ENCODE measurements around the gene ANKRD9. TPM values are rescaled to one million over a fixed set of nuclear protein-coding genes. Genes with fewer than 3 reads are reported as not detected.
"Not testable (repeated sequence)": the region's sequence is repeated elsewhere in the genome, so short reads cannot be mapped to it uniquely, and the experiment has no call there.

ANKRD9 gene, protein sequence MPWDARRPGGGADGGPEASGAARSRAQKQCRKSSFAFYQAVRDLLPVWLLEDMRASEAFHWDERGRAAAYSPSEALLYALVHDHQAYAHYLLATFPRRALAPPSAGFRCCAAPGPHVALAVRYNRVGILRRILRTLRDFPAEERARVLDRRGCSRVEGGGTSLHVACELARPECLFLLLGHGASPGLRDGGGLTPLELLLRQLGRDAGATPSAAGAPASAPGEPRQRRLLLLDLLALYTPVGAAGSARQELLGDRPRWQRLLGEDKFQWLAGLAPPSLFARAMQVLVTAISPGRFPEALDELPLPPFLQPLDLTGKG
- total RNA-seq: 10 to 100 TPM in 1 of 3 donors, 1 to 10 TPM in 2; 6.7 to 11.0 (median 8.7) TPM

DNA sequence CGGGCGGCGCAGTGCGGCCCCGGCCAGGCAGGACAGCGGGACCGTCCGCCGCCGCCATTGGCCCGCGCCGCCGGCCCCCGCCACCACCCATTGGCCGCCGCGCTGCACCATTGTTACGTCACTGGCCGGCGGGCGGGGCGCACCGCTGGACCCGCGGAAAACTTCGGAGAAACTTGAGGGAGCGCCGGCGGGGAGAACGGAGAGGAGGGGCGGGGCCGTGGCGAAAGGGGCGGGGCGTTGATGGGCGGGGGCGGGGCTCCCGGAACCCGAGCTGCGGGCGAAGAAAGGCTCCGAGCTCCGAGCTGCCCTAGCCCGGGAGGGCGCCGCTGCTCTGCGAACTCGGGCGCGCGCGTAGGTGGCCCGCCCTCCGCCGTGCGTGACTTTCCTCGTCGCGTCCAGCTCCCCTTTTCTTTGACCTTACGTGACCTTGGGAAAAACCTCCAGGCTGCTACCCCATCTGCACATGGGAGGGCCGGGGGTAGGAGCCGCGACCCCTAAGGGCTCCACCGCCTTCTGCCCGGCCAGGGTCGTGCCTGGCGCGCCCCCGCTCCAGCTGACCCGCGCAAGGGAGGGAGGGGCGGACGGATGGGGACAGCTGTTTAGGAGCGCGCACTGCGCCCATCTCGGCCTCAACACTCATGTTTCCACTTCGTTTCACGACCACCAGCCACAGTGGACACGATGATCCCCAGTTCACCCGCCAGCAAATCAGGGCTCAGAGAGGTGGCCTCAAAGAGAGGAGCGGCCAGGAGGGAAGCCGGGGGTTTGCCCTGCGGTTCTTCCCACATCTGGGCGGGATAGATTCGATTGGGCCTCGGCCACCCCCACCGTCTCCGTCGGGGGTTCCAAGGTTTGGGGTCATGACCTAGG, at the start of gene ANKRD9:
Gene ANKRD9 (minus strand): TSS at position 31 of the 870 bp plus-strand sequence. CDS start 1,887 bp downstream, outside the sequence.
- peak; percentile 84 to 86 for ATAC-seq
- peaks cover 2% of the 10 kb centered on the region for H3K27me3 Mint-ChIP-seq (ENCODE audit: low read depth)
- H3K36me3 Mint-ChIP-seq (ENCODE audit: insufficient read depth): no peaks in the 10 kb centered on the region
- H3K4me1 Mint-ChIP-seq (ENCODE audit: low read depth): peaks cover 12% of the 10 kb centered on the region
- DNase-seq: peak; percentile 87
- peak within 1 kb of the TSS; percentile 79 for H3K4me3 Mint-ChIP-seq
- no peaks in the 10 kb centered on the region for H3K9me3 Mint-ChIP-seq

DNA sequence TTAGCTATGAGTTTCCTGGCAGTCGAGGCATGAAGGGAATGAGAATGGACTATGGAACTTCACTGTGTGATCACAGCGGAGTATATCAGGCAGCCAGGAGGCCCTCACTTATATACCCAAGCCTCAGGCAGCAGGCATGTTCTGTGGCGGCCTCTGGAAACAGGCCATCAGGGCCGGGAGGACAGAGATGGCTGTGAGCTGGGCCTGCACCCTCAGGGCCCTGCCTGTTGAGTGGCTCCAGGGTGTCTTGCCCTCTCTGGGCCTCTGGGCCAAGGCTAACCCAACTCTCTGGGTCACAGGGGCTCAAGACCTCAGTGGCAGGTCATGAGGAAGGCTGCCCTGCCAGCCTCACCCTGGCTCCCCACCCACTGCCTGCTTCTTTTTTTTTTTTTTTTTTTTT, 49.0 kb upstream of the ANKRD9 start:
- ATAC-seq (no peak), DNase-seq (no peak)
- no peaks in the 10 kb centered on the region for H3K9me3 Mint-ChIP-seq
- H3K27me3 Mint-ChIP-seq (ENCODE audit: low read depth): no peaks in the 10 kb centered on the region
- peaks cover 3% of the 10 kb centered on the region for H3K4me1 Mint-ChIP-seq (ENCODE audit: low read depth)
- H3K4me3 Mint-ChIP-seq: no peak overlapping the region
- no peaks in the 10 kb centered on the region for H3K36me3 Mint-ChIP-seq (ENCODE audit: insufficient read depth)

DNA sequence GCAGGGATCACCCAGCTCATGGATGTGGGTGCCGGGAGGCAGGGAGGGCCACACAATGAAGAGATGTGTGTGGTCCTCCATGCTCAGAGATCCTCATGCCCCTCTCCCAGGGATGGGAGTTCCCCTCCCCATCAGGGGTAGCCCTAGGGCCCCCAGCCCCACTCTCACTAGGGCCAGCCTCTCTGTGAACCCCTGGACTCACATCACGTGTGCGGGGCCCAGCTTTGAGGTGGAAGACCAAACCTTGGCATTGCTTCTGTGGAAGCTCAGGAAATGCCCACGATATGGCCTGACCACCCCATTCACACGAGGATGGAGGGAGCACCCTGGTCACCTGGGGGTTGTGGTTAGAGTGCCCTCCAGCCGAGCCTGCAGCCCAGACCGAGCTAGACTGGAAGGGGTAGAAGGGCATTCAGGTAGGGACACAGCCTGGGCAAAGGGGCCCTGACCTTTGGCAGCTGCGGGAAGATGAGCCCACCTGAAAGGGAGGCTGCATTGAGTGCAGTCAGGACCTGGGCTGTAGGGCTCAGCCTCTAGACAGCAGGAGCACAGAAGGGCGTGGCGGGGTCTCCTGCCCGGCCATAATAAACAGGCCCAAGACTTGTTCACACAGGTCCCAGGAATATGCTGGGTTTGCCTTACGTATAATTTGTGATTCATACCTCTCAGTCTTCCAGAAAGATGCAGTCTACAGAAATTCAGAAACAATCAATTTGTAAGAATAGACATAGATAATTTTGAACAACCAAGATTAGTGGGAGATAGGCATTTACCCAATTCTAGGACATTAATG, 48.1 kb upstream of the ANKRD9 start:
- ATAC-seq (no peak), DNase-seq (no peak)
- H3K27me3 Mint-ChIP-seq (ENCODE audit: low read depth): no peaks in the 10 kb centered on the region
- H3K4me3 Mint-ChIP-seq: no peak overlapping the region
- no peaks in the 10 kb centered on the region for H3K9me3 Mint-ChIP-seq
- no peaks in the 10 kb centered on the region for H3K36me3 Mint-ChIP-seq (ENCODE audit: insufficient read depth)
- H3K4me1 Mint-ChIP-seq (ENCODE audit: low read depth): peaks cover 3% of the 10 kb centered on the region

DNA sequence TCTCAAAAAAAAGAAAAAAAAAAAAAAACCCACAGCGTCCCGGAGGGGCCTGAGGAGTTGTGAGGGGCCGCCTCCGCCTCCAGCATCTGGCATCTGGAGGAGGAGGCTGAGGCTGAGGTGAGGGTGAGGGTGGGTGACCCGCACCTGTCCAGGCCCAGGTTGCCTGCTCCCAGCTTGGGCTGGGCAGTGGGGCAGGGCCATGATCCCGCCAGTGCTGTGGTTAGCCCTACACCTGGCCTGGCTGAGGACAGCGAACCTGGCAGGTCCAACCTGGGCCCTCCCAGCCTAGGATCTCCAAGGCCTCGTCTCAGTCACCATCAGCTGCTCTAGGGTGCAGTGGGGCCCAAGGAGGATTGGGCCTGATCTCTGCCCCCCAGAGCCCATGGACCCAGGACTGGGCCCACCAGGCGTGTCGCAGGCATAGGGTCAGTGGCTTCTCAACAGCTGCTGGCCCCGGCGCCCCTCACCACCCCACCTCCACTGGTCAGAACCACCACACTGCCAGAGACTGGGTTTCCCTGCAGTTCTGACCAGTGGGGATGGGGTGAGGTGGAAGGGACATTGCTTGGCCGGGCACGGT, 46.6 kb upstream of the ANKRD9 start:
- no peaks in the 10 kb centered on the region for H3K27me3 Mint-ChIP-seq (ENCODE audit: low read depth)
- no peaks in the 10 kb centered on the region for H3K9me3 Mint-ChIP-seq
- no peak overlapping the region for H3K4me3 Mint-ChIP-seq
- no peak for DNase-seq
- no peak for ATAC-seq
- no peaks in the 10 kb centered on the region for H3K36me3 Mint-ChIP-seq (ENCODE audit: insufficient read depth)
- H3K4me1 Mint-ChIP-seq (ENCODE audit: low read depth): peaks cover 3% of the 10 kb centered on the region

DNA sequence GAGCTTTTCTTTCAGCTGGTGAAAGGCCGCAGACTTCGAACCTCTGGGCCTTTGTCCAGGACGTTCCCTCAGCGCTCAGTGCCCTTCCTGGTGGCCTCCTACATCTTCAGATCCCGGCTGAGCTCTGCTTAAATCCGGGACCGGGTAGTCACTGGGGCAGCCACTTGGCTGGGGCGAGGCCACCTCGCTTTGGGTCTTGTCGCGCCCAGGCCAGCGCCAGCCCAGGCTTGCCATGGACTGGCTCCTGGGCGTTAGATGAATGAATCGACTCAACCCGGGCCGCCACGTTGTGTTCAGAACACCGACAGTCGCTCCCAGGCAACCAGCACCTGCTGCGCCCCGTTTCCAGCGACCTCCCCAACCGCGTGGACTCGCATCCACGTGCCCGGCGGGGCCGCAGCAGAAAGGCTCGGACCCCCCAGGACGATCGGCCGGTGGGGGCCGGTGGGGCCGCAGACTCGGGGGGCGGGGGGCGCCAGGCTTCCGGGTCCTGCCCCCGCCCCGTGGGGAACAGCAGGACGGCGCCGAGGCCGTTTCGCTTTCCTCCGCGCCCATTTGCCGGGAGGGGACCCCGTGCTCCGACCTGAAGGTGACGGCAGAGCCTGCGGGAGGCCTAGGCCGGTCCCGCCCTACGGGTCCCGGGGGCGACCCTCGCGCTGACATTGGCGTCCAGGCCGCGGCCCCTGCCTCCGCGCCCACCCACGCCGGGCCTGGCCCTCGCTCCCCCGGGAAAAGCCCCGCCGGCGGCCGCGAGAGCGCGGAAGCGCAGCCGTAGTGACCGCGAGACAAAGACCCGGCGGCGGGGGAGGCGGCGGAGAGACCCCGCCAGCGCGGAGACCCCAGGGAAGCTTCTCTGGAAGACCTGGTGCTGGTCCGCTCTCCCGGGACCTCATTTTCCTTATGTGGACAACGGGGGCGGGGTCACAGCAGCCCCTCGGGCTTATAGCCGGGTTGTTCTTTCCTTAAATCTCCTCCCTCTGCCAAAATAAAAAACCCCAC, 45.5 kb upstream of the ANKRD9 start:
- peaks cover 3% of the 10 kb centered on the region for H3K4me1 Mint-ChIP-seq (ENCODE audit: low read depth)
- DNase-seq: peak; percentile 44
- H3K27me3 Mint-ChIP-seq (ENCODE audit: low read depth): peaks cover 3% of the 10 kb centered on the region
- no peaks in the 10 kb centered on the region for H3K36me3 Mint-ChIP-seq (ENCODE audit: insufficient read depth)
- H3K9me3 Mint-ChIP-seq: no peaks in the 10 kb centered on the region
- peak; percentile 88 for ATAC-seq
- peak overlapping the region; percentile 73 for H3K4me3 Mint-ChIP-seq

DNA sequence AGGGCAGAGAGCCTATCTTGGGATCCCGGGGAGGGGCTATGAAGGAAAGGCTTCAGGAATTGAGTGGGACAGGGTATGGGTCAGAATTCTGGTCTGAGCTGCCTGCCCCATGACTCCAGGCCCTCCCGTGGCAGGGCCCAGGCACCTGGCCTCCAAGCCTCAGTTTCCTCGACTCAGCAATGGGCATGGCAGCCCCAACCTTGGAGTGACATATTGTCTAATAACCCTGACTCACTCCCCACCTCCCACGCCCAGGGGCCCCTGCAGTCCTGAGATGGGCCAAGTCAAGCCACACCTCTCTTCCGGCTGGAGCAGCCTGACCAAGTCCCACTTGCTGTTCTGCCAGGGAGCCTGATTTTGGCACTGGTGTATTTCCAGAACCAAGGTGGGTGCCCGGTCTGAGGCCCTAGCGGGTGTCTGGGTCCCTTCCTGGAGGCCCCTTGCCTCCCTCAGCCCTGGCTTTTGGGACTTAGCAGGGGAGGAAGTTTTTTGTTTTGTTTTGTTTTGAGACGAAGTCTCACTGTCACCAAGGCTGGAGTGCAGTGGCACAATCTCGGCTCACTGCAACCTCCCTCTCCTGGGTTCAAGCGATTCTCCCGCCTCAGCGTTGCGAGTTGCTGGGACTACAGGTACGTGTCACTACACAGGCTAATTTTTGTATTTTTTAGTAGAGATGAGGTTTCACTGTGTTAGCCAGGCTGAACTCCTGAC, 42.6 kb upstream of the ANKRD9 start:
- no peak for ATAC-seq

DNA sequence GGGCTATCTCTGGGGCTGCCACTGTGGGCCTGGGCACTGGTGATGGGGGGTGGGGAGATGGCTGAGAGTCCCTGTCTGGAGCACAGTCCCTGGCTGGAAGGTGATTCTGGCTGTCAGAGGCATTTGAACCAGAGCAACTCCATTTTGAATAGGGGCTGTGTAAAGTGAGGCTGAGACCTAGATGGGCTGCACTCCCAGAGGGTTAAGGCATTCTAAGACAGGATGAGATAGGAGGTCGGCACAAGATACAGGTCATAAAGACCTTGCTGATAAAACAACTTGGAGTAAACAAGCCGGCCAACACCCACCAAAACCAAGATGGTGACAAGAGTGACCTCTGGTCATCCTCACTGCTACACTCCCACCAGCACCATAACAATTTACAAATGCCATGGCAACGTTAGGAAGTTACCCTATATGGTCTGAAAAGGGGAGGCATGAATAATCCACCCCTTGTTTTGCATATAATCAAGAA, 41.4 kb upstream of the ANKRD9 start:
- H3K9me3 Mint-ChIP-seq; H3K36me3 Mint-ChIP-seq (ENCODE audit: insufficient read depth); H3K4me3 Mint-ChIP-seq; DNase-seq; H3K4me1 Mint-ChIP-seq (ENCODE audit: low read depth); ATAC-seq: not testable (repeated sequence)
- peaks cover 17% of the 10 kb centered on the region for H3K27me3 Mint-ChIP-seq (ENCODE audit: low read depth)

More for the DNA sequence above, 42.6 kb upstream of the ANKRD9 start:
- no peak for DNase-seq
- Mint-ChIP-seq H3K4me1 (ENCODE audit: low read depth) (peaks cover 3% of the 10 kb centered on the region), H3K4me3 (no peak overlapping the region), H3K9me3 (no peaks in the 10 kb centered on the region), H3K36me3 (ENCODE audit: insufficient read depth) (no peaks in the 10 kb centered on the region), H3K27me3 (ENCODE audit: low read depth) (peaks cover 8% of the 10 kb centered on the region)

DNA sequence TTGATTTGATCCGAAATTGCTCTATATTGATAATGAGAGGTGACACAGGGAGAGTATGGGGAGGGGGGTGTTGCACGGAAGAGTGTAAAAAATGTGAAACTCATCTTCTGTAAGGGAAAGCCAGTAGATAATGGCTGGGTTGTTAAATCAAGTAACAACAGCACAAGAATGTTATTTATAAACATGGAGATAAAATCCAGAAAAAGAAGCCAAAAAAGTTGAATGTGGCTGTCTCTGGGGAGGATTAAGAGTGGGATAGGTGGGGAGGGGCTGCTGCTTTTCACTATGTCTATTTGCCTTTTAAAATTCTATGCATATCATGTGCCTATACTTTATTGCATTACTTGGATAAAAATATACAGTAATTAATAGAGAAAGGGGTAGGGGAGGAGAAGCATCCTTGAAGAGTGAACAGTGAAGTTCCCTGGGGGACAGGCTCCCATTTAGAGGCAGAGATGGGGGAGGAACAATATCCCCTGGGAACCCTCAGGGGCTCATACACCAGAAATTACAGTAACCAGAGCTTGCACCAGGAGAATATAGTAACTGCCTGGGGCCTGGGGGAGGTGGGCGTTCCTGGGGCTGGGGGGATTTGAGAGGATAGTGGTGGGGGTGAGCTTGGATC, 39.2 kb upstream of the ANKRD9 start:
- ATAC-seq: no peak
- peaks cover 31% of the 10 kb centered on the region for H3K27me3 Mint-ChIP-seq (ENCODE audit: low read depth)
- H3K4me3 Mint-ChIP-seq: no peak overlapping the region
- no peaks in the 10 kb centered on the region for H3K4me1 Mint-ChIP-seq (ENCODE audit: low read depth)
- no peaks in the 10 kb centered on the region for H3K9me3 Mint-ChIP-seq
- no peaks in the 10 kb centered on the region for H3K36me3 Mint-ChIP-seq (ENCODE audit: insufficient read depth)
- no peak for DNase-seq

DNA sequence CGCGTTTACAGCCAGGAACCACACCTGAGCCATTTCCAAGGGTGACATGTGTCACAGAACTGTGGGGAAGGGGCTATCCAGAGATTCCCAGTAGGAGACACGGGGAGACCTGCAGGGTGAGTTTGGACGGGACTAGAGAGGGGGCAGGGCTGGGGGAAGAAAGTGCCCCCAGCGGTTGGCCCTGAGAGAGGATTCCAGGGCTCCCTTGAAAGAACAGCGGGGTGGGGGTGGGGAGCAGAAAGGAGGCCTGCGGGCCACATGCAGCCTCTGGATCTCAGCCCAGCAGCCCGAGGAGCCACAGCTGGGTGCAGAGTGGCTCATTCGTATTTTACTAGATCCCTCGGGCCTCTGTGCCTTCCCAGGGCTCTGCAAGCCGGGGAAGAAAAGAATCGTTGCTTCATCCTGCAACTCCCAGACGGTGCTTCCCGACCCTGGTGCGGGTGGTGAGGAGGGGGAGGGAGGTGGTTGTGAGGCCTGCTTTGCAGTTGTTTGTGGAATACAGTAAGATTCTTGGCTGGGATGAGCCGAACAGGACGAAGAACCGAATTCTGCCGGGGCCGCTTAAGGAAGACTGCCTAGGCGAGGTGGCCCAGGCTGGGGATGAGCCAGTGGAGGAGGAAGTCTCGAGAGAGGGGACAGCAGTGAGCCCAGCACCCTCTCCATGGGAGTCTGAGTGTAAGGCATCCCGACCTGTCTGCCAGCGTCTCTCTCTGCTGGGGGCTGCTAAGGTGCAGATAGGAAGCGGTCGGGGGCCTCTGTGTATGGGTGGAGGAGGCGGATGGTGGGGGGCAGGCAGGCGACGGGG, 36.1 kb upstream of the ANKRD9 start:
- Mint-ChIP-seq H3K27me3 (ENCODE audit: low read depth) (peaks cover 35% of the 10 kb centered on the region), H3K9me3 (no peaks in the 10 kb centered on the region), H3K36me3 (ENCODE audit: insufficient read depth) (no peaks in the 10 kb centered on the region), H3K4me3 (peak overlapping the region; percentile 43), H3K4me1 (ENCODE audit: low read depth) (no peaks in the 10 kb centered on the region)
- no peak for DNase-seq
- no peak for ATAC-seq

DNA sequence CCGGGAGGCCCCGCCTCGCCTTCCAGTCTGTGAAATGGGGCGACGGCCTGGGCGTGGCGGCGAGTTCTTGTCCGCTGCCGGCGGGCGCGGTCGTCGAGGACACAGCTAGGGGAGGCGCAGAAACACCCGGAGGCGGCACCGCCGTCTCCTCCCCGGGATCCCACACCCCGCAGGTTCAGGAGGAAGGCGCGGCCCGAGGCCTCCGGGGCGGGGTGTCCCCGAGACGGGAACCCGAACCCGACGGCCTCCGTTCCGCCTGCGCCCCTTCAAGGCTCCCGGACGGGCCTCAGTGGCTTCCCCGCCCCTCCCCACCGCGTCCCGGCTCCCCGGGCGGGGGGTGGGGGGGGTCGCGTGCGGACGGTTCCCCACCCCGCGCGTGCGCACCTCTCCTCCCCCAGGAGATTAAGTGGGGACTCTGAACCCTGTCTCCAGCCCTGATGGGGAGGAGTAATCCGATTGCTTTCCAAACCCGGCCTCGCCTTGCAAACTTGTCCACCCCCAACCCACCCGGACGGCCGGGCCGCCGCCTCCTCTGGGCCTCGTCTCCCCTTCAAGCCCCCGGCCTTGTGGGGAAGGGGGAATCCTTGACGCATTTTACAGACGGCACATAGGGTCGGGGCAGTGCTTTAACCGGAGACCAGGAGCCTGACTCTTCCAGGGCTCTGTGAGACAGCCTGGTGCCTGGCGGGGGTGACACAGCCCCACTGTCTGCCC, 35.3 kb upstream of the ANKRD9 start:
- H3K4me1 Mint-ChIP-seq (ENCODE audit: low read depth): no peaks in the 10 kb centered on the region
- peaks cover 32% of the 10 kb centered on the region for H3K27me3 Mint-ChIP-seq (ENCODE audit: low read depth)
- peak overlapping the region; percentile 43 for H3K4me3 Mint-ChIP-seq
- no peaks in the 10 kb centered on the region for H3K9me3 Mint-ChIP-seq
- DNase-seq (no peak), ATAC-seq (peak; percentile 68 to 71)
- H3K36me3 Mint-ChIP-seq (ENCODE audit: insufficient read depth): no peaks in the 10 kb centered on the region

DNA sequence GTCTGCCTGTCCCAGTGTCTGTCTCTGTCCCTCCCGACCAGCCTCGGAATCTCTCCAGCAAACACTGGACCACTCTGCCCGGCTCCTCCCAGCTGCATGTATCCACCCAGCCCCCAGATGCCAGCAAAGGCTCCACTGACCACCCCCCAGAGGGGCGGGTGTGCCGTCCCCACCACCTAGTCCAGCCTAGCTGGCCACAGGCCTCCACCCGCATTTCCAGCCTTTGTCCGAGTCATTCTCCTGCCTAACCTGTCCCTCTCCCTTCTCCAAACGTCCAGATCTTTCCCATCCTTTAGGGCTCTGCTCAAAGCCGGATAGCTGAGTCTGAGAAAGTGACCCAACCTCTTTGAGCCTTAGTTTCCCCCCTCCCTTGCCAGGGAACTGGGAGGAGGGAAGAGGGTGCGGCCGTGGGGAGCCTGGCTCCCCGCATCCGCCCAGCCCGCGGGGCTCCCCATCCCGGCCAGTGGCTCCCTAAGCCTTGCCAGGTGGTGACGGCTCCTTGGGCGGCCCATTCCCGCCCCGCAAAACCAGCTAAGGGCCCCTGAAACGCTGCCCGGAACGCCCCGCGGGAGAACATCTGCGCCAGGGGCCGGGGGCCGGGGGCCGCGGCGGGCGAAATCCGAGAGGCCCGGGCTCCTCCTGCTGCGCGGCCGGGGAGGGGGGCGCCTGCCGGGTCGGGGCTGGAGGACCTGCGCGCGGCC, 34.6 kb upstream of the ANKRD9 start:
- peaks cover 32% of the 10 kb centered on the region for H3K27me3 Mint-ChIP-seq (ENCODE audit: low read depth)
- H3K4me3 Mint-ChIP-seq: peak overlapping the region; percentile 20
- H3K36me3 Mint-ChIP-seq (ENCODE audit: insufficient read depth): no peaks in the 10 kb centered on the region
- H3K9me3 Mint-ChIP-seq: no peaks in the 10 kb centered on the region
- no peak for ATAC-seq
- H3K4me1 Mint-ChIP-seq (ENCODE audit: low read depth): no peaks in the 10 kb centered on the region
- DNase-seq: no peak
